DMS53 (cell line): Measurements from ENCODE around the gene HGF.
A peak's percentile ranks its signal among the peaks of the same experiment; 100 is the strongest.
"Not testable (repeated sequence)": the region's sequence is repeated elsewhere in the genome, so short reads cannot be mapped to it uniquely, and the experiment has no call there.

Experiments
- DNase-seq: peaks from one replicate; lab custom pipeline; 2025; lab: John Stamatoyannopoulos, UW

The HGF gene

DNA sequence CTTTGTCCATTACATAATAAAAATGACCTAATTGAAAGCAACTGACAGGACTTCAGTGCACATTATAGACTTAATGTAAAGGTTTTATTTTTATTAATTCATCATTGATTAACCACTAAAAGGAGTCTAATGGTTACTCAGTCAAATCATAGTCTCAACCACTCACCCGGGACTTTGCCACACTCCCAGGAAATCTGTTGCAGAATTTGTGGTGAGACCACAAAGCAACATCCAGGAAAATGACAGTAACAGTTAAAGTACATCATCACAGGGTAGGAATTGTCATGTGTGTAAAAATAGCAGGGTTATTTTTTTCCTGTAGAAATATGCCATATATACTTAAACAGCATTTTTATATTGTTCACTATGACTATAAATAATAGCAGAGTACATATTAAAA, 6.3 kb upstream of the HGF start:
- DNase-seq: no peak

DNA sequence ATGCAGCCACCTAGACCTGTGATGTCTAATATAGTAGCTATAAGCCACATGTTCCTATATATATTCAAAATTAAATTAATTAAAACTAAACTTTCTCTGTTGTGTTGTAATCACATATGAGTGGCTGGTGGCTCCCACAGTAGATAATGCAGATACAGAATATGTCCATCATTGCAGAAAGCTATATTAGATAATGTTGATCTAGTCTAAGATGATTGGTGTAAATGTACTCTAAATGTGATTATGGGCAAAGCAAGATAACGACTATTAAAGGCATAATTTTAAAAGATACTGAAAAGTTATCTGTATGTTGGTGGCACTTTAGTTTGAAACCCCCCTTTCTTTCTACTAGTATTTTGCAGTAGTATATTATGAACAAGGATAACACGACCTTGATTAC, 5.7 kb upstream of the HGF start:
- no peak for DNase-seq

DNA sequence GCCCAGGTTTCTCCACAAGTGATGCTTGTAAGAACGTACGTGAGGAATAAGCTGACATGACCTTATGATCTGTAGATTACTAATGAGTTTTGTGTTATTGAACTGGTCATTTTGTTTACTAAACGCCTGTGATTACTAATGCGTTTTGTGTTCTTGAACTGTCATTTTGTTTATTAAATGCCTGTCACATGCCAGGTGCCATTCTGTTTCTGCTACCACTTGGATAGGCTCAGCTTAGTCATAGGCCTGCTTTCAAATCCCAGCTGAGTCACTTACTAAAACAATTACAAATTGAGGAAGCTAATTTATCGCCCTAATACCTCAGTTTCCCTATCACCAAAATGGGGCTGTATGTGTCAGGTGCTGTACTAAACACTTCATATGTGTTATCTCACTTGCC, 4.7 kb upstream of the HGF start:
- DNase-seq: no peak

DNA sequence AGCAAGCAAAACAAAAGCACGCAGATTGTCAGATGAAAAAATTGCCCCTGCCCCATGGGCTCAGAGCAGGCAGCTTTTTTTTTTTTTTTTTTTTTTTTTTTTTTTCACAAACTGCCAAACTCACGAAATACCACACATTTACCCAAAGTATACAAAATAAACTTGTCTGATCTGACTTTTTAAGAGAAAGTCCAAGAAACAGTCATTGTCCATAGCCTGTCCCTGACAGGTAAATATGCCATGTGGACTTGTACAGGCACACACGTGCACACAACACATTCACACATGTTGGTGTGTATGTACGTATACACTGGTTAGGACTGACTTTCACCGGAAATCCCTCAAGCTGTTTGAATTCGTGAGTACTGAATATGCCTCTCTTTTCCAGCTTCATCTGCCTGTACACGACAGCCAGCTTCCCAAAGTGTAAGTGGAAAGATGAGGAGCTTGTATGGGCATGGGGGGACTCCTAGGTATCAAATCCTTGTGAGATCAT, 929 bp upstream of the HGF start:
- no peak for DNase-seq

DNA sequence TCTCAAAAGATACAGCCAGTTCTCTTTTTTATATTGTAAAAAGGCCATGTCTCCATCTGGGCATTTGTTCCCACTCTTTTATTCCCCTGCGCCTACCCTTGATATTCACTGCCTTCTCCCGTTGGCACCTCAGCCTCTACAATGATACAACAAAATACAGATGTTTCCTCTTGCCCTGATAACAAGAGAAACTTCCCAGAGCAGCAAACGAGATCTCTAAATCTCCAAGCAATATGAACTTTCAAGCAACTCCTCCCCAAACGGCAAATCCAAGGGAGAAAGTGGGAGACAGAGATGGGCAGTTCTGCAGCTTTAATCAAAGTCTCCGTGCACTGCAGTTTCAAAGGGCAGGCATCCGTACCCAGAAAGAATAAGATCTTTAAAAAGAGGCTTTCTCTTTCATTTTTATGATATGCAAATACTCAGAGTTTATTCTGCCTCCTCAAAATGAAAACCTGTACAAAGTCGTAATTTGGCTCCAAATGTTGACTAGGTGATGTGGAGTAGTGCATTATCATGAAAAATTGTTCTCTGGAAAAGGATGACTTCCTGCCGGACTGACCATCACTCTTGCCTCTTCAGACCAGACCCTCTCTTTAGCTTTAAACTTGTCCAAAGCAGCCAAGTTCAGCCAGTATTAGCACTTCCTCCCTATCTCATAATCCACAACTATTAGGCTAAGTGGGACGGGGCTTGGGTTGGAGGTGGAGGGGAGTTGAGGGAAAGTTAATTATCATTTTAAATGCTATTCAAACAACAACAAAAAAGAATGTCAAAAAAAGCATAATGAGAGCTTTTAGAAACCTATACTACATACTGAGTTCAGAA, 682 bp downstream of the HGF start:
- DNase-seq: no peak

DNA sequence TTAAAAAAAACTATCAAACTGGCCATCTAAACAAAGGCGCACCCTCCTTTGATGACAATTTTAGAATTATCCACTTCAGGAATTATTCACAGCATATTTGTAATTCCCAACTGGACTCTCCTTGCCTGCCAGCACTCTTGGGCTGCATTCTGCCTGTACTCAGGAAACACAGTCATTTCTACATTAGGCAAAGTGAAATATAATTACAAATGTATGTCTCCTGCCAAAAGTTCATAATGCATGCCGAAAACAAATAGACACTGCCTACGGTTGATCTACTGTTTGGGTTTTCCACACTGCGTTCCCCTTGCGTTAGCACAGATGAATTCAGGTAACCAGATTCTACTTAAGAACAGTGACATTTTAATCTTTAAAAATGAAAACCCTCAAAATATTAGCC, 1.9 kb downstream of the HGF start:
- no peak for DNase-seq

DNA sequence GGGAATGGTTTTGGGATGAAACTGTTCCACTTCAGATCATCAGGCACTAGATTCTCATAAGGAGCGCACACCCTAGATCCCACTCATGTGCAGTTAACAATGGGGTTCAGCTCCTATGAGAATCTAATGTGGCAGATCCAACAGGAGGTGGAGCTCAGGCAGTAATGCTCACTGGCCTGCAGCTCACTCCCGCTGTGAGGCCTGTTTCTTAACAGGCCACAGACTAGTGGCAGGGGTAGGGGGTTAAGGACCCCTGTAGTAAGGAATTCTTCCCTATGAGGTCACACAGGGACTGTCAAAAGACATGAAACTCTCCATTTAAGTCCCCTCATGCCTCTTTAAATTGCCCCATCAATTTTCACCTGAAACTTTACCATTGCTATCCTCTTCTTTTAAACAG, 8.0 kb downstream of the HGF start:
- no peak for DNase-seq

DNA sequence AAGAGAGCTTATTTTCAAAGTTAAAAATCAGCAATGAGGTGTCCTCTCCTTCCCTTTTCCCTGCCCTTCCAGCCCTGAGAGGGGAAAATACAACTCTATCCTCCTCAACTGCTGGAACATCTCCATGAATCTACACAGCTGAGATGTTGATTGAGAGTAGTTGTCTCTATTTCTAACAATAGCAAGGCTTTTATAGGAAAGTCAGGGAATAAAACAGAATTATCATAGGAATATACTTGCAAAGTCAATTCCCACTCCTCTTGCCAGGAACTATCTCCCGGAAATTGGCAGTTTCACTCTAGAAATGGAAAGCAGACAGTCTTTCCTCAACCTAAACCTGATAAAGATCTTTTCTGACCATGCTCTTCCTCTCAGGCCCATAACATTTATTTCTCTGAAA, 8.8 kb downstream of the HGF start:
- DNase-seq: no peak

DNA sequence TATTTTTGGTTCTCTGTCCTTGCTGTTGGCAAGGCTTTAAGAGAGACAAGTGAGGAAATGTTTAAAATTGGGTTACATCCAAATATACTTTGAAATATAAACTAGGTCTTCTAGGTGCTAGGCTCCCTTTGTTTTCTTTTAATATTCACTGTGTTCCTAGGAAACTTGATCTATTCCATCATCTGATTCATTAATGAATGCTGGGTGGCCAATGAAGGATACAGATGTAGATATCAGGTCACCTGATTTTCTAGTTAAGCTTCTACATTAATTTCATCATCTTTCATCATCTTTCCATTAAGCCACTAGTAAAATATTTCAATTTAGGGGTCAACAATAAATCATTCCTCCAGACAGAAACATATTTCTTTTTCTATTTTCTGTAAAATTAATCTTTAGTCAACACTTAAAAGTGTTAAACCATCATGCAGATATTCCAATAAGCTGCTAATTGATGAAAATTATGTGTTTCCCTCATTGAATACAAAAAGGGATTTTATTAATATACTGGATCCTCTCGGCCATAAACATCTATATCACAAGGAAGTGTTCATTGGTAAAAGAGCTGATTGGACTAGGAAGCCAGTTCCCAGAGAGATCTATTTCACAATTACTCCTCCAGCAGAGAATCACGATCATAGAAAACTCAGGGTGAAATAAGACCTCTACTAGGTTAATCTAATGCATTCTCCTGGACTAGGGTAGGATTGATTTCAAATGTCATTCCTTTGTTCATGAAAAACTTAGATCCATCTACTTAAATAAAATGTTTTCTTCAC, 14.7 kb downstream of the HGF start:
- no peak for DNase-seq

DNA sequence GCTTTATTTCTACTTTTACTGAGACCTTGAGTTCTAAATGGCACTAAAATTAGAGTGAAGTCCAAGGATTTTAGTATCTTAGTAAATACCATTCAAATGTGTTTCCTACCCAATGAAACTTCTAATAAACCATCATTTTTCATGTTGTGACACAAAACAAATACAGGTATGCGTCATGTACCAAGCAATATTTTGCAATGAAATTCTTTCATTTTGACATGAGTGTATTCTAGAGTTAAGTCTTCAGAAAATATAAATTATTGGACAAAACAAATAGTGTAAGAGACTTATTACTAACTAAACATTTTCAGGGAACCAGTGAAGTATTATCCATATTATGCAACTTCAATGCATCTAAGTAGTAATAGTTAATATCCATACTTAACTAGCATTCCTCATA, 16.5 kb downstream of the HGF start:
- DNase-seq: no peak

DNA sequence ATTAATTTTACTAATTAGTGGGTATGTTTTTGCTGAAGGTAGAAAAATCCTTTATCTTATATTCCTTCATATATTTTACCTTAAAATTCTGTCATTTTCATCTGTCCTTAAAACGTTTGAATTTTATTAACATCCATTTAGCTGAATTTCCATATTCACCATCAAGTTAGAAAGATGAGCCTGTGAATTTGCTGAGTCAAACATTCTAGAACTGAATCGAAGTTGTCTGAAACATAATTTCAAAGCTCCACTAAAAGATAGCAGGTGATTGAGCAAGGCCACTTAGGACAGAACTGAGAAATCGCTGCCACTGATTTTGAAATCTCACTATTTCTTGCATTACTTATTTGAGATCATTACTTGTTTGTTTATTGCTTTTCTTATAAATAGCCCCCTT, 17.5 kb downstream of the HGF start:
- DNase-seq: no peak

DNA sequence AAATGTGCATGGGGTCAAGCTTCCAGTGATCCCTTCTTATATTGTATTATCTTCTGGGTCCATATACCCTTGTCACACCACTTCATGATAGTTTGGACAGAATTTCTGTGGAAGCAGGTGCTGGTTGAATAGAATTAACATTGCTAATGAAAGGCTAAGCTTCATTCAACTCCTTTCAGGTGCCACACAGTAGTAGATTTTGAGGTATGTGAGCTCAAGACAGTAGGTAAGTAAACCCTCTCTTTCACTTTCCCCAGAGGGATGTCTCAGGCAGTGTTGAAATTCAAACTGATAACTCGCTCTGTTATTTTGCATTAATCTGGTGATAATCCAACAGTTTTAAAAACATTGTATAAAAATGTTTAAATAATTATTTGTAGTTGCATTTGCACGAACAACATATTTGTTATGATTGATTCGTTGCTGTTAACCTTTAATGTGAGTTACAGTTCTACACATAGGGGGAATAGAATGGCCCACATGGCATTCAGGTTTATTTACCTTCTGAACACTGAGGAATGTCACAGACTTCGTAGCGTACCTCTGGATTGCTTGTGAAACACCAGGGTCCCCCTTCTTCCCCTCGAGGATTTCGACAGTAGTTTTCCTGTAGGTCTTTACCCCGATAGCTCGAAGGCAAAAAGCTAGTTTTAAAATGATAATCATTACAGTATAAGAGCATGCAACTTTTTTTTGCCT, 18.1 kb downstream of the HGF start:
- no peak for DNase-seq

DNA sequence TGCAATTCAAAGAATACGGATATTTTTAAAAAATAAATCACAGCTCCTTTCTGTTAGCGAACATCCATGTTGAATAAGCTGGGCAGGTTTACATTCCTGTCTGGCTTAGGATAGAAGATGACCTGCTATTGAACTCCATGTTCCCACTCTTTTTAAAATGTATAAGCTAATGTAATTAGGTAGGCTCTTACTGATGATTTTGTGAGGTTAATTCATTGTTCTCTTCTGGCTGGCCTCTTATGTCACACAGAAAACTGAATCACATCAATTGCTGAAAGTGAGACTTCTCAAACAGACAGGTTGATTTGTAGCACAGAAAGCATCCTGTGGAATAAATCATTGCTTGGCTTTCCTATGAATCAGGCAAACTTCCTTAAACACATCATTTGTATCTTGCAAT, 24.2 kb downstream of the HGF start:
- no peak for DNase-seq

DNA sequence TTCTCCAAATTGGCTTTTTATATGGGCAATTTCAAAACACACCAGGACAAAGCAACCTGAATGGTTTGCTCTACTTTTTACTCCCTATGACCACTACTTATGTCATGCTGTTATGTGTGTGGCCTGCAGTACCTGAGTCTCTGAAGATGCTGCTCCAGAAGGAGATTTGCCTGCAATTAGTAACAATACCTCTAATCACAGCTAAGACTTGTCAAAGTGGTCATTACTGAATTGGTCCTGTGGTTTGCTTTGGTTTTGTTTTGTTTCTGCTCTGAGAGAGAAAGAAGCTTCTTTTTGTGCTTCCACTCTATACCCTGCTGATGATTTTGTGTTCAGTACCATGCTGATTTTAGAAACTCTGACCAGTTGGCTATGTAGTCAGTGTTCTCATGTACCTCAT, 25.5 kb downstream of the HGF start:
- no peak for DNase-seq

DNA sequence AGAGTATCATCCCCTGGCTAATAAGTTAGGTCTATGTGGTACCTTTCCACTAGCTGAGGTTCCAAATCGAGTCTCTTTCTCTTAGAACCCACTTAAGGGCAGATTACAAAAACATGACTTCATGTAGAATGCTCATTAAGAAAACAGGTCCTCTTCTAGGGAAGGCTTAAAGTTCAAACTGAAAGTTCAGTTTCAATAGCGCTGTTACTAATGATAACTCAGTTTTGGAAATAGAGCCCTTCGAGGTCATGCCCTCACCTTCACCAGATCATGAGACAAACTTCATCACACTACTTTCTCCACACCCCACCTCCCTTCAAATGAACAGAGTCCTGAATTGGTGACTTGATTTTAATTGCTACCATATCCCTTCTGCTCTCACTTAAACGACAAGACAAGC, 26.2 kb downstream of the HGF start:
- DNase-seq: no peak

DNA sequence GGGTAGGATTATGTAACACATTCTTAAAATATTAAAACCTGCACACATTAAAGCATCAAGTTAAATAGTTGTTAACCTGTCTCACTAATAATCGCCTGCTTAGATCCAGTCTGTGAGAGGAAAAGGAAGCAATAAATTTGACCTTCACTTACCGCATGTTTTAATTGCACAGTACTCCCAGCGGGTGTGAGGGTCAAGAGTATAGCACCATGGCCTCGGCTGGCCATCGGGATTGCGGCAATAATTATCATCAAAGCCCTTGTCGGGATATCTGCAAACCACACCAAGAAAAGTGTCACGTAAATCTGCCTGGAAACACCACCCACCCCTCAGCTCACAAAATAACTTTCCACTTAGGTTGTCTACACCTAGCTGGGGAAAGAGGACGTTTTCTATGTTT, 26.6 kb downstream of the HGF start:
- DNase-seq: no peak

DNA sequence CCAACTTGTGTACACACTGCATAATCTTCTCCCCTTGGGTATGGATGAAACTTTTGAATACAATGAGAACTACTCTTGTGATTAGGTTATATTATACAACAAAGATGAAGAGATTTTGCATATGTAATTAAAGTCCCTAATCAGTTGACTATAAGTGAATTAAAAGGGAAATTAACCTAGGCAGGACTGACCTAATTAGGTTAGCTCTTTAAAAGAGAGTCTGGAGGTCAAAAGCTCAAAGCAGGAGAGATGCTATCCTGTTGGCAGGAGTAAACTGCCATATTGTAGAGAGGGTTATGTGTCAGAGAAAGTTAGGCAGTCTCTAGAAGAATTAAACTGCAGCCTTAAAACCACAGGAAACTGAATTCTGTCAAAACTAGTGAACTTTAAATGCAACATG, 29.4 kb downstream of the HGF start:
- no peak for DNase-seq

DNA sequence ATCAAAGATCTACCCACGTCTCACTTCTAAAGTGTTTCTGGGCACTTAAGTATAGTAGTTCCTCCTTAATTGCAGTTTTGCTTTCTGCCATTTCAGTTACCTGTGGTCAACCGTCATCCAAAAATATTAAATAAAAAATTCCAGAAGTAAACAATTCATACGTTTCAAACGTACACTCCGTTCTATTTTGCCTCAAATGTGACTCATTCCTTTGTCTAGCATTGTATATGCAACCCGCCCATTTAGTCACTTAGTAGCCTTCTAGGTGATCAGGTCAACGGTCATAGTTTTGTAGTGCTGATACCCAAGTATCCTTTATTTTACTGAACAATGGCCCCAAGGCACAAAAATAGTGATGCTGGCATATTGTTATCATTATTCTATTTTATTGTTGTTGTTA, 33.8 kb downstream of the HGF start:
- DNase-seq: peak; percentile 43

DNA sequence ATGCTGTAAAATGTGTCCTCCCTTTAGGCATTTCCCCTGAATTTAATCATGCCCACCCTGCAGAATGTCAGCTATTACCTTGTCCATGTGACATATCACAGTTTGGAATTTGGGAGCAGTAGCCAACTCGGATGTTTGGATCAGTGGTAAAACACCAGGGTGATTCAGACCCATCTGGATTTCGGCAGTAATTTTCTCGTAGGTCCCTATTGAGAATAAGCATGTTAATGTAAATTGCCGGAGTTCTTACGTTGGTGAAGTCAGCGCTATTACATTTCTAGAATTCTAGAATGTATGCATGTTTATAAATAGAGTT, 44.1 kb downstream of the HGF start:
- DNase-seq: no peak

DNA sequence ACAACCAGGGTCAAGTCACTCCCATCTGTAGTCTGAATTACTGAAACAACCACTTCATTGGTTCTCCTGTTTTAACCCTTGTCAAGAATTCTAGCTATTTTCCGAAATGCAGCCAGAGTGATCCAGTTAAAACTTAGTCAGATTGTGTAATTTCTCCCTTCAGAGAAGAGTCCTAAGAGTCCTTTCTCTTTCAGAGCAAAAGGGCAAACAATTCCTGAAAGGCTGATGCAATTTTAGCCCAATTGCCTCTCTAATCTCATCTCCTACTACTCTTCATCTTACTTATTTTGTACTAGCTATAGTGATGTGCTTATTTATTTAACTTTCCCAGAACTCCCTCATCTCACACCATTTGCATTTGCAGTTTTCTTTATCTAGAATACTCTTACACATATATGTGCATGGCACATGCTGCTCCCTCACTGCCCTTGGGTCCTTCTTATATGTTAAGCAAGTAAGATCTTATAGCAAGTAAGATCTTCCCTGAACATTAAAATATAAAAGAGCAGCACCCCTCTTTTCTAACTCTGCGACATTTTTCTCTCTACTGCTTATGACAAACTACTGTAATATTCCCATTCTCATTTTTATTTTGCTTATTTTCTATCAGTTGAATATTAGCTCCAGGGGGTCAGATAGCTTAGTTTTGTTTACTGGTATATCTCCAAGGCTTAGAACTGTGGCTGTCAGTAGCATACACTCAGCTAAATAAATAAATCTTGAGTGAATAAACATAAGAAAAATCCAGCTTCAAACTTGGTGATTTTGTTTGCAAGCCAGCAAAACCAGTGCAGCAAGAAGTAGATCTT, 44.6 kb downstream of the HGF start:
- DNase-seq: no peak

DNA sequence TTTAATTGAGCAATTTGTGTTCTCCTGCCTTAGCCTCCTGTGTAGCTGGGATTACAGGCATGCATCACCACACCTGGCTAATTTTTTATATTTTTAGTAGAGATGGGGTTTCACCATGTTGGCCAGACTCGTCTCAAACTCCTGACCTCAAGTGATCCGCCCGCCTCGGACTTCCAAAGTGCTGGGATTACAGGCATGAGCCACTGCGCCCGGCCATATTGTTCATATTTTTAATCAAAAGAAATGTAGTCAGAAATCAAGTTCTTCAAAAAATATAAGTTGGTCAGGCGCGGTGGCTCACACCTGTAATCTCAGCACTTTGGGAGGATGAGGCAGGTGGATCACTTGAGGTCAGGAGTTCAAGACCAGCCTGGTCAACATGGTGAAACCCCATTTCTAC, 47.6 kb downstream of the HGF start:
- DNase-seq: not testable (repeated sequence)

DNA sequence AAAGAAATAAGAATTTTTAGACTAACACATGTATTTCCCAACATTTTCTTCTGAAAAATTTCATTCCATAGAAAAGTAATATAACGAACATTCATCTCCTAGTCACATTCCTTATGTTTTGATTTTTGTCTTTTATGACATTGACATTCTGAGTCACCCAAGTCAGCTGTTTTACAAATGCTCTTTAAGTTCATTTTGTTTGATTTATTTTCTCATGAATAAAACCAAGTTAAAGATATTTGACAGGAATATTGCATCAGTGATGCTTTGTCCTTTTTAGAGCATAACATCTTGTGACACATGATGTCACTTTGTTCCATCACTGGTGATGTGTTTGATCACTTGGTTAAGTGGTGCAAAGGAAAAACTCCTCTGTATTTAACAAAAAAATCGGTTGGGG, 48.4 kb downstream of the HGF start:
- peak; percentile 22 for DNase-seq
